Measurements from ENCODE around the gene ALMS1. TPM values are rescaled to one million over a fixed set of nuclear protein-coding genes. Genes with fewer than 3 reads are reported as not detected.
A peak's percentile ranks its signal among the peaks of the same experiment; 100 is the strongest.
"Not testable (repeated sequence)": the region's sequence is repeated elsewhere in the genome, so short reads cannot be mapped to it uniquely, and the experiment has no call there.

Gene ALMS1
- total and polyA plus RNA-seq, 2 of the 8 experiments (the other 6 are each of a cell fraction or from before 2014, with no cell fraction given), result 21.8 to 45.6 TPM

GRCh38 chr2:73630662-73631266 lies 245.1 kb downstream of the ALMS1 start:
- TF ChIP-seq RAD21 (IDR thresholded peaks at IDR 0.05 in 1 of 2, conservative IDR thresholded peaks at IDR 0.05 in 1 of 2; ENCODE audit: low read depth in 2 of 2, low read length in 2 of 2) (peak in 1 of 2 experiments; percentile 22; a peak in 2 of 4 replicates), CTCF (IDR thresholded peaks at IDR 0.05; ENCODE audit: control extremely low read depth in 1 of 3, insufficient read depth in 1 of 3, low read depth in 1 of 3, low read length in 3 of 3) (peak in 2 of 3 experiments; percentile 15 to 43; a peak in 2 of 4 replicates)
- CTCF ChIA-PET (ENCODE audit: partially characterized antibody), result interaction anchor here (1.0 to 1.3 kb wide), 3 partner anchors 10 to 15 kb away, joined by 3 to 7 read pairs (median 3); no protein-coding TSS in a partner anchor

More at GRCh38 chr2:73630662-73631266, 245.1 kb downstream of the ALMS1 start:
- H2BK5ac ChIP-seq (ENCODE audit: low read depth, low read length); H3K27ac ChIP-seq (ENCODE audit: low read depth, low read length); H3K14ac ChIP-seq (ENCODE audit: insufficient read length); H4K8ac ChIP-seq (ENCODE audit: extremely low read depth, insufficient read depth, low read length); H4K20me1 ChIP-seq (replicated peaks in 1 of 2; ENCODE audit: control insufficient read depth in 1 of 2, insufficient read depth in 2 of 2, low read length in 2 of 2); H3K23me2 ChIP-seq (ENCODE audit: low read depth, low read length); H4K91ac ChIP-seq (replicated peaks; ENCODE audit: insufficient read length, low read length); H3K79me1 ChIP-seq (ENCODE audit: low read depth, low read length); H2AFZ ChIP-seq (ENCODE audit: low read length); H3K9me3 ChIP-seq (ENCODE audit: insufficient read depth in 2 of 2, low read depth in 1 of 2, low read length in 1 of 2); H3K79me2 ChIP-seq (ENCODE audit: control insufficient read depth in 1 of 2, insufficient read depth in 2 of 2, low read length in 2 of 2); H3K9ac ChIP-seq (replicated peaks in 1 of 4; ENCODE audit: extremely low read depth in 1 of 4, low read depth in 3 of 4, low read length in 3 of 4); H4K5ac ChIP-seq (ENCODE audit: insufficient read length, low read depth, low read length); H3K27me3 ChIP-seq (replicated peaks in 1 of 4; ENCODE audit: control insufficient read depth in 3 of 4, extremely low read depth in 1 of 4, insufficient read depth in 3 of 4, low read length in 3 of 4); H2AK5ac ChIP-seq (ENCODE audit: low read depth, low read length); H3K4me2 ChIP-seq (ENCODE audit: insufficient read depth in 1 of 2, low read depth in 2 of 2, low read length in 2 of 2); H3K23ac ChIP-seq (ENCODE audit: insufficient read length); H3K4me1 ChIP-seq (replicated peaks in 1 of 4; ENCODE audit: control insufficient read depth in 3 of 4, insufficient read depth in 4 of 4, low read length in 3 of 4); H3K18ac ChIP-seq (ENCODE audit: extremely low read depth, low read length); H3K4ac ChIP-seq (replicated peaks; ENCODE audit: insufficient read length, low read depth, low read length); H2BK120ac ChIP-seq (replicated peaks; ENCODE audit: low read depth, low read length); H3K4me3 ChIP-seq (ENCODE audit: extremely low read depth in 1 of 4, insufficient read depth in 2 of 4, low read depth in 3 of 4, low read length in 4 of 4); DNase-seq (ENCODE audit: low read depth in 1 of 2, low spot score in 2 of 2); H3K56ac ChIP-seq (replicated peaks; ENCODE audit: insufficient read length, low read depth, low read length); H3K36me3 ChIP-seq (ENCODE audit: control insufficient read depth in 2 of 4, insufficient read depth in 4 of 4, low read length in 3 of 4); POLR2A ChIA-PET (ENCODE audit: partially characterized antibody); H2BK12ac ChIP-seq (ENCODE audit: low read depth, low read length); H2BK20ac ChIP-seq (ENCODE audit: low read length); H2BK15ac ChIP-seq (ENCODE audit: low read length): not testable (repeated sequence)
- WGBS, 2 experiments (ENCODE audit: extremely low coverage in 1 of 2, insufficient coverage in 1 of 2, insufficient read length in 1 of 2, insufficient replicate concordance in 2 of 2, low coverage in 1 of 2, low lambda C conversion rate in 2 of 2, missing lambda C conversion rate in 1 of 2), result 69% methylated on average over 2 of the region's 2 CpGs; no CpG with 5 or more reads in 1 of the 2 experiments
- peak; percentile 84 for FAIRE-seq
